Stimulated activated naive CD4-positive, alpha-beta T cell treated with Interleukin-2 at 50 U/mL for 16 hours (primary cell): ENCODE measurements around the gene HOATZ.

Experiments
- DNase-seq: peaks from one replicate; lab custom pipeline; 2025; lab: John Stamatoyannopoulos, UW

HOATZ gene

DNA sequence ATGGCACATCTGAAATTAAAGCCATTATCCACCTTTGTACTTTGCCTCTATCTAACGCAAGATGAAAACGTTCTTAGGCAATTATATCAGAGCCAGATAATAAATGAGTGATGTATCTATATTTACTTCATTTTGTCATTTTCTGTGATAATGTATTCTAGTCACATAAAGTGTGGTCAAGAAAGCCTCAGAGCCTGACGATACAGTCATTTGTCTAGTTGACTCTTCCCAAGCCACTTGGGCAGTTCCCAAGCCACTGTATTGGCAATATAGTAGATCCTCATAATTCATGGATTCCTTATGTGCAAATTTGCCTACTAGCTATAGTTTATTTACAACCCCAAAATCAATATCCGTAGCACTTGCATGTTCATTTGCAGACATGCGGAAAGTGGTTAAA, 7.8 kb downstream of the HOATZ start:
- no peak for DNase-seq

DNA sequence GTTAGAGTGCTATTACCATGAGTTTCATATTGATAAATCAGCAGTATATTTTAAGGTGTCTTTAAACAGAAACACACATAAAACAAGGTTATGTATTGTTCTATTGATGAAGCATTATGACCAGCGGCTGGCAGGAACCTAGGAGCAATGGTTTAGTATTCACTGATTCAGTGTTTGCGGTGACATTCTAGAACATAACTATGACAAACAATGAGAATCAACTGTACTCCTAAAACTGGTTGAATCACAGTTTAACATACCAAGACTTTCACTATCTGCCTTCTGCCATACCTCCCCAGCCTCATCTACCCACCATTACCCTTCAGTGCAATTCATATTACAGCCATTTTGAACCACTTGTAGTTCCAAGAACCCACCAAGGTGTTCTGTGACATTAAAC, 8.8 kb downstream of the HOATZ start:
- DNase-seq: no peak

DNA sequence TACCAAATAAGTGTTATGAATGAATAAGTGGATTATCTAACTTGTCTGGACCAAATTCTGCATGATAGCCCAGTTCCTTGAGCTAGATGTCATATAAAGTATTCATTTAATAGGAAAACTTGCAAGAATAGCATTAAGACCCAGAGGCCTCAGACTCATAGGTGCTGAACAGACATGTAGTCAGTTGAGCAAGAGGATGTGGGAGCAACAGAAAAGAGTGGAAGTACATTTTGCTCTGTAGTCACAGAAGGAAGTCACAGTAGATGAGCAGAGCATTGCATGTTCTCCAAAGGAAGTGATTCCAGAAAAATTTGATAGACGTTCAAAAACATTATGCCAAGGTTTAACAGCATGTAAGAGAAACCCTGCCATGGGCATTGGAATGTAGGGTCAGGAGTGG, 9.5 kb downstream of the HOATZ start:
- no peak for DNase-seq

DNA sequence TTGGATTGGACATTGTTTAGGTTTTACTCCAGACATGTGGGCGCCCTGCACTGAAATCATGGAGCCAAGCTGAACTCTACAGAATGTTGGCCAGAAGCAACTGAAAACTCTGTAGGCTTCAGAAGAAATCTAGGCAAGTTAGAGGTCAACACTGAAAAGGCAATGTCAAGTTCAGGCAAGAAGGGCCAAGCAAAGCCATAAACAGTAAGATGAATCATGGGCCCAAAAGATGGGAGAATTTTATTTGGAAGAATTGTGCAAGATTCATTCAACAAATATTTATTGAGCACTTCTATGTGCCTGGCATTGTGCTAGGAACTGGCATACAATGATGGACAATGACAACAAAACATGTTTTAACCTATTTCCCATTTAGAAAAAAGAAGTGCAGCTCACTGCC, 10.9 kb downstream of the HOATZ start:
- no peak for DNase-seq

DNA sequence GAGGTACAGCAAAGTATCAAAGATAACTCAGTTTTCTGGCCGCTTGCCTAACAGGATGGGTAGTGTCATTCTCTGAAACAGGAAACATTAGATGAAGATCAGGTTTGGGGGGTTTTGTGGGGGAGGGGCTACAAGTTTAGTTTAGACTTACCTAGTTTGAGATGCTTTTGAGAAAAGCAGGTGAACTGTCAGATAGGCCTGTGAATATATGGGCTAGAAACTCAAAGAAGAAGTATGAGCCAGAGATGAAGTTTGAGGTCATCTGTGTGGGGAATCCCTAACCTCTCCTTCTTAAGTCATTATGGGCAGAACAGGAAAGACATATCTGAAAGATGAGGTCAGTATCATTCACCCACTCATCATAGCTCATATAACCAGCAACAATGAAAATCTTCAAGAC, 11.9 kb downstream of the HOATZ start:
- no peak for DNase-seq

DNA sequence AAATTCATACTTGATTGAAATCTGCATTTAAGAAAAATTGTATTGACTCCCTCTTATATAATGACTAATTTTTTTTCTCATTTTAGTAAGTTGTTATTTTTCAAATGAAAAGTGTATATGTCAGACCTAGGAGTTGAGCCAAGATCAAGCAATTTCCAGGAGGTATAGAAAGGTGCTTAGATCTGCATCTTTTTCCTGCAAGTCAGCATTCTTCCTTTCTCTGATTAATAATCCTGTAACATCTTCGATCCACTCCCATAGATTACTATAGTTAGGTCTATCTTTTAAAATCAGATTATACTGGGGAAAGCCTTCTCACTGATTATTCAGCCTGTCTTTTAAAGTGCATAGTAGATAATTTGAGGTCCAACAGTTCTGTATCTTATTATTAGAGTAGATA, 12.7 kb downstream of the HOATZ start:
- DNase-seq: no peak

DNA sequence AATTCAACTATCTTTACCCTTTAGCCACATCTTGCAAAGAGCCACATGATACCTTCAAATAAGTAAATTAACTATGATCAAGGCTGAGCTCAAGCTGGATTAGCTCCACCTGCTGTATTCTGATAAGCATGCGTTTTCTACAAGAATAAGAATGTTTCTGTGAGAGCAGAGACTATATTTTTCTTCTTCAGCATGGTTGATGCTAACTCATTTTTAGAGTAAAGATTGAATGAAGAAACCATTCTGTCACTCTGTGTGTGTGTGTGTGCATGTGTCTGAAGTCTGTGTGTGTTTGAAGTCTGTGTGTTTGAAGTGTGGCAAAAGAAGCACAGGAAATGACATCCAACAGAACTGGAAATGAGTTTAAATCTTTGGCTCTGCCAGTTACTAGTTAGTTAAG, 14.0 kb downstream of the HOATZ start:
- no peak for DNase-seq

DNA sequence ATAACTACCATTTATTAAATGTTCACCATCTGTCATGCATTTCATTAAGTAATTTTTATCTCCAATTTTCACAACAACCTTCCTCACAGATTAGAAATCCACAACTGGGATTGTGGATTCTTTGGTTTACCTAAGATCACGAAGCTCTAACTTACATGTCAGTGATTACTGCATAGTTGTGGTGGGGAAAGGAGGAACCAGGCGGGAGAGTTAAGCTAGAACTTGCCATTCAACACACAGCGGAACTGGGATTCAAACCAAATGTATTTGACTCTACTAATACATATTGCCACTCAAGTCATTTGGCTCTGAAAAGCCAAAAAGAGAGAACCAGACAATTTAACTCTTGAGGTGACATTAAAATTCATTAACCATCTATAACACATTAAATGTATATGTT, 15.5 kb downstream of the HOATZ start:
- no peak for DNase-seq

DNA sequence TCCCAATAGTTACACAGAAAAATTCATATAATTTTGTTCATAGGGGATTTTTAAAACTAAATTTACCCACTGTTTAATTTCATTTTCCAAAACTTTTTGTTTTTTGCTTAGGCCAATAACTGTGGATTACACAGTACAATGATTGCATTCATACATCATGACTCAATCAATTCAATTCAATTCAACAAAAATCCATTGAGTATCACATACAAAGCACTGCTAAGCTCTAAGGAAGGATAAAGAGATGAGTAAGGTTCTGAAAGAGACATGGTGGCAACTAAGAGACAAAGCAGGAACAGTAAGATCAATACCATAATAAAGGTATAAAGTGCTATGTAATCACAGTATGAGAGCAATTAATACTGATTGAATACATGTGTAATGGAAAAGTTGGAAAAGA, 16.6 kb downstream of the HOATZ start:
- DNase-seq: no peak

DNA sequence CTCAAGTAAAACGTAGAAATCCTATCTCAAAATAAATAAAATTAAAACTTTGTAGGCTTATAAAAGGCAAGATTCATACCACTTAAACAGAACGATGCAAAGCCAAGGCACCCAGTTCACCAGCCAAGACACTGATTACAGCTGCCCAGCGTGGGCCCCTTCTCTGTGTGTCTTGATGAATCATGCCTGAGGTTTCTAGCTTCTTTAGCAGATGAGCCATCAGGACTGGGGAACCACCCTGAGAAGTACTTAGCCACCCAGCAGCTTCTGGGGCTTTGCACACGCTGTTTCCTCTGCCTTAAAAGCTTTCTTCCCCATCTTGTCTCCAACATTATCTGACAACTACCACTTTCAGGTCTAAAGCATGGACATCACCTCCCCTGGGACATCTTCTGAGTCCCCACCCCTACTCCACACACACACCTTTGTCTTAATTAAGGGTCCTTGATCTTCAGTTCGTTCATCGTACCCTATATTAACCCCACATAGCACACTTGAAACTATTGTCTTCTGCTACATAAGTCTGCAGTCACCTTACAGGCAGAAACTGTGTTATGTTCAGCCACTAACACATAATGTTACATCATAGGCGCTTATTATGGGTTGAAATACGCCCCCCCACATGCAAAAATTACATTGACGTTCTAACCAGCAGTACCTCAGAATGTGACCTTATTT, 17.2 kb downstream of the HOATZ start:
- peak; percentile 46 for DNase-seq

DNA sequence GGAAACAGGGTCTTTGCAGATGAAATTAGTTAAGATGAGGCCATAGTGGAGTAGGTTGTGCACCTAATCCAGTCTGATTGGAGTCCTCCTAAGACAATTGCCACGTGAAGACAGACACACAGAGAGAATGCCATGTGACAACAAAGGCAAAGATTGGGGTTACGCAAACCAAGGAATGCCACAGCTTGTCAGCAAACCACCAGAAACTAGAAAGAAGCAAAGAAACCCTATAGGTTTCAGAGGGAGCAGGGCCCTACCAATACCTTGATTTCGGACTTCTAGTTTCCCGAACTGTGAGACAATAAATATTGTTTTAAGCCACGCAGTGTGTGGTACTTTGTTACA, 17.8 kb downstream of the HOATZ start:
- no peak for DNase-seq

DNA sequence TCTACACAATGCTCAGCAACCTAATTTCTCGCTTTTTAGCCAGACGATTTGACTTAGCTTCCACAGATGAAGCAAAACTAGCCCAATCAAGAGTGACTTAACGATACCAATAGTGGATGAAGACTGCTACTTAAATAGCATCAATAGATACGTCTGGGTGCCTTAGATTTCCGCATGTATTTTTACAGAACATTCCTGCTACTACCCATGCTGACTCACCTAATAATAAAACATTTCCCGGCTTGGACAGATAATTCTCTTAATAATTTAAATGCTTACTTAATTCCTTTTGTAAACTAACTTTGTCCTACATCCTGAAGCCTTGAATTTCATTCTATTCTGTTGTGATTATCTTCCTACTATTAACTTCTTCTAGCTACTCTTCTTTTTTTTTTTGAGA, 20.7 kb downstream of the HOATZ start:
- no peak for DNase-seq

DNA sequence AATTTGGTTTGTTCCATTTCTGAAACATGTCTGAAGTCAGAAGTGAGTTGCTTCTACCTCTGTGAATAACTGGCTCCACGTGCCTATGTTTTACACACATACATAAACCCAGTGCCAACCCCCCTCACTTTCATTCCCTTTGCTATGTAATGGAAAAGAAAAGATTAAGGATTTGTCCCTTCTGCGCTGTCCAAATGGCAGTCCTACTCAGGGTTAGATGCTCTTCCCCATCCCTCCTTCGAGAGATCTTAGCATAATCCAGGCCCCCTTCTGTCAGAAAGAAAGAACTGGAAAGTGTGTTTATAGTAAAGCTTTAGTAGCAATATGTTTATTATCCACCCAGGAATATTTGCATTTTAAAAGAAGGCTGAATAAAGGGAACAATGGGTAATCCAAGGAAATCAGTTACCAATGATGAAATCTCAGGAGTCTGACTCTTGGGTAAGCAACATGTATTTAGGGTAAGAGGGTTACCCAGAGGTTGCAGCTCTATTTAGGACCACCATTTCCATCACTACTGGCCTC, 22.8 kb downstream of the HOATZ start:
- no peak for DNase-seq

DNA sequence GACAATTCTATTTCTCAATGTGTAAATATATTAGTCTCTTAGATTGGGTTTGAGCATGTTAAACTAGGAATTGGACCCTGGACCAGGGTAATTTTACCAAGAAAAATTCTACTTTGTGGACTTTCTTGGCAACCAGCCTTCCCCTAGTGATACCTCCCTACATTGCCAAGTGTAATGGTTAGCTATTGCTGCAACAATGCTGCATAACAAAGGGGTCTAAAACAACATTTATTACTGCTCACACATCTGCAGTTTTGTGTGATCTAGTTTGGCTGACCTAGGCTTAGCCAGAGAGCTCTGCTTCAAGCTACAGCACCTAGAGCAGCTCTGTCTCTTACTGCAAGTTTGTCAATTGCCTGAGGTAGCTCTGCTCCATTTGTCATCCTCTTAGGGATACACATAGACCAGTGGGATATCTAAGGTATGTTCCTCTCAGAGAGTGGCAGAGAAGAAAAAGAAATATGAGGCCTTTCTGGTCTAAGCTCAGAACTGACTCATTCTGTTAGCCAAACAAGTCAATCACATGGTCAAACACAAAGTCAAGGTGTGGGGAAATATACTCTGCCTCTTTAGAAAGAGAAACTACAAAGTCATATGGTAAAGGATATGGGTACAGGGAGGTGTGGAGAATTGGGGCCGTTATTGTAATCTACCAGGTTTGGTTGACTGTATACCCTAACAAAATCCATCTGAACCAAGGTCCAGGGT, 24.0 kb downstream of the HOATZ start:
- no peak for DNase-seq

DNA sequence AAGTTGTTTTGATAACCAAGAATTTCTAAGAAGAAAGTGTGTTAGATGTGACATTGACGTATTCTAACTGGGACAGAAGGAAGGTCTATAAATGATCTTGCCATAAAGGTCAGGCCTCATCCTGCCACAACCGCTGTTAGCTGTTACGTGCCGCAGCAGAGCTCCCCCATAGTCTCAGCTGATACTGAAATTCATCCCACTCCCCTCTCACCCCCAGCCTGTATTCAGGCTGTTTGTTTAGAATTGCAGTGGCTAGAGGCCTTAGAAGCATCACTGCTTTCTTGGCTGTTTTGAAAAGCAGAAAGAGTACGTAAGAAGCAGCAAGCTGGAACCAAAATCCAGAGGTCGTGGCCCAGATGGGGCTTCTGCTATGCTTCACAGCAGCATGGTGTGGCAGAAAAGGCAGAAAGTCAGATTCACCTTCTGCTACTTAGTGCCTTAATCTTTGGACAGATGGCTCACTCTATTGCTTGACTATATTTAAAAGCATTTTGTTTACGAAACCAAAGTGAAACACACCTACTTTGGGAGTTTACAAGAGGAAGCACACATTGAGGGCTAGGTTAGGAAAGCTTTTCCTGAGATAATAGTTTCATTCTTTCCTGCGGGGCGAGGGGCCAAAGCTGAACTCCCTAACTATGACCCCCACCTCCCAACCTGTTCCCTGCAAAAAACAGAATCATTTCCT, 25.0 kb downstream of the HOATZ start:
- no peak for DNase-seq

DNA sequence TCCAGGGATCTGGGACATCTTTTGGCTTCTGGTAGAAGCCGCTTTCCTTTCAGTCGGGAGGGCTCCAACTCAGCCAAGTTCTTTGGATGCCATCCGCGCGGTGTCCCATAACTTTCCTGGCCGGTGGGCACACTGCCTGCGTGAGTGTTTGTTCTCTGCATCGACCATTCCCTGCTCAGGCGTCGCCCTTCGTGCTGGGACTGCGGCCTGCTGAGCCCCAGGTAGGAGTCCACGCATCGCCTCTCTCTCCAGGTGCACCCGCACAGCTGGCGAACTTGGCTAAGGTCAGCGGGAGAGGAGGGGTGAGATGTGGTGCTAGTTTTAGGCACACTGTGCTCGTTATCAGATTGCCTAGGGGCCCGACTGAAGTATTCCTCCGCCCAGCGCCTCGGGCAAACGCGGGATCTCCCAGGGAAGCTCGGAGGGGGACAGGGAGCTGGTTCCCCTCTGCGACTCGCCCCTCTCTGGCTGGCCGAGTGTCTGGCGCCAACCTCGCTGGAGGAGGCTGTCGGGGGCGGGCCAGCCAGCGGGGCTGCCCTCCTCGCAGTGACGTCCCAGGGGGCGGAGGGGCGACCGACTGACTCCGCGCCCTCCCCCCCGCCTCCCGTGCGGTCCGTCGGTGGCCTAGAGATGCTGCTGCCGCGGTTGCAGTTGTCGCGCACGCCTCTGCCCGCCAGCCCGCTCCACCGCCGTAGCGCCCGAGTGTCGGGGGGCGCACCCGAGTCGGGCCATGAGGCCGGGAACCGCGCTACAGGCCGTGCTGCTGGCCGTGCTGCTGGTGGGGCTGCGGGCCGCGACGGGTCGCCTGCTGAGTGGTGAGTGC, 25.7 kb downstream of the HOATZ start, which contains the start of gene LAYN:
Gene LAYN (plus strand): TSS at position 607 of the 823 bp plus-strand sequence. CDS start 124 bp downstream, at position 731.
- no peak for DNase-seq

DNA sequence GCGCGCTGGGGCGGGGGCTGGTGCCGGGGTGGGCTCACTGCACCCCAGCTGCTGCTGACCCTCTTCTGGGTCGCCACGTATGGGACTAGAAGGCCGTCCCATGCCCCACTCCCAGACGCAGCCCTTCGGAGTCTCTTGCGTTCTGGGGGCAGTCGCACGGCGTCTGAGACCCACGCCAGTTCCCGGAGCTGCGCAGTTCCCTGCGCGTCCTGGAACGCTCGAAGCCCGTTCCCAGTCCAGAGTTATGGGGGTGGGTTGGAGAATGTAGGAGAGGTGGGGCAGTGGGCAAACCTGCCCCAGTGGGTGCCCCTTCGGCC, 26.3 kb downstream of the HOATZ start:
- no peak for DNase-seq

DNA sequence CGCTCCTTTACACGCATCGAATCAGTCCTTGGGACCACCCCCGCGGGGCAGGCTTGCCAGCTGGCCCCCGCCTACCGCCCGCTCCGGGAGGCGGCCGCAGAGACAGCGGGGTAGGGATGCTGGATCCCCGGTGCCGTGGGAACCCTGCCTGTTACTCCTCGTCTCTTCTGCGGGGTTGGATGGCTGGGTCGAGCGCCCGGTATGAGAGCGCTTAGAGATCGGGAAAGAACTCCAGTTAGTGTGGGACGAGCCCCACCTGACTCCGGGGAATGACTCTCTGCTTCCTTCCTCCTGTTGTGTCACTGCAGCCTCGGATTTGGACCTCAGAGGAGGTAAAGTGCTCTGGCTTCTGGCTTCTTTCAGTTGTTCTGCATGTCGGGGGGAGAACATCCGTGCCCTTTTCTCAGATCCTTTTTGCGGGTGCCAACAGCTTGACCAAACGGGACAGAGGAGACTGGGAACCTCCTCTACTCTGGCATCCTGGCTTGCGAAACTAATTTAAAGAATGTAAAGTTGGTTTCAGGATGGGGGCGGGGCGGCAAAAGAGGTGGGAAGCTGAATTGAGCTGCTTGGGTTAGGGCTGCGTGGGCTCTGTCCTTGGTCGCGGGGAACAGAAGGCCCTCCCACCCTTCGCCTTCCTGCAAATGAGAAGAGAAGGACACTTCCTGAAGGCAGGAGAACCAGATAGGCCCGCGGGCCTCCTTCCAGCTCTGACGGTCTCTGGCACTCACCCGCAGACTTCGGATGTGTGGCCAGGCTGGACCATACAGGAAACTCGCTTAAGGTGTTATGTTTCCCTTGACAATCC, 26.9 kb downstream of the HOATZ start:
- DNase-seq: no peak

DNA sequence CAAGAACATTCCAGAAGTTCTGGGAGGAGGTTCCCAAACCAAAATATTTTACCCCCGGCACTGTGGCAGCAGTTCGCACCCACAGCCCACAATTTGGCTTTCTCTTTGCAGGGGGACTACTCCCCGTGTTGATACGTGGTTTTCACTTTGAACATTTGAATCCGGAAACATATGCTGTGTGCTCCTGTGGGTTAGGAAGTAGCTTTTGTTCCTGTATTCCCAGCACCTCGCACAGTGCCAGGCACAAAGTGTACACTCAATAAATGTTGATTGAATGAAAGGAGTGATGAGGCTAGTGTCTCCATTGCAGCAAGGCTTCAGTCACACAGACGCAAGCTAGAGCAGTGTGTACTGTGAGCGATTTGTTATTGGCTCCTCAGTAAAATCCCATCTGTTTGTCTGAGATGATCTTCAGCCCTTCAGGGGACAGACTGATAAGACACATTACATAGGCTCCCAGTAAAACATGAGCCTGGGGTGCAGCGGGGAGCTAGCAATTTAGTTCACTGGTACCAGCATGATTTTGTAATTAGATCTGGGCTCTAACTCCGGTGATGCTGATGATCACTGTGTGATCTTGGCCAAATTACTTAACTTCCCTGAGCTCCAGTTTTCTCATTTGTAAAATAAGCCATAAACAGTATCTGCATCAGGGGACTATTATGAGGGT, 28.2 kb downstream of the HOATZ start:
- no peak for DNase-seq

DNA sequence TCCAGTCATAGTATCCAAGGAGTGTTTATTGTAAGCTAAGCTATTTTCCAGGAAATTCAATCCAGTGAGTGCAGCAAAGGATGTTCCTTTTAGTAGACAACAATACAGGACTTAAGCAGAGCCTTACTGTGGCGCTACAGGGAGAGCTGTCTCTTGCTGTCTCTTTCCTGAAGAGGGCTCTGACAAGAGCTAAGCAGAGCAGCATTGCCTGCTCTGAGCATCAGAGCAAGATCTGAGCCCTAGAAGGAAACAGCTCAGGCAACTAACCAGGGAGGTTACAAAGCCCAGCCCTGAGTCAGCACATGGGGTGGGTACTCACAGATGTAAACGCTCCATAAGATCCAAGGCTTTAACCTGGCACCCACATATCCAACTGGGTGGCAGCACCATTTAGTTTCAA, 33.9 kb downstream of the HOATZ start:
- DNase-seq: no peak
